Measurements from ENCODE around the gene CDK12. TPM values are rescaled to one million over a fixed set of nuclear protein-coding genes. Genes with fewer than 3 reads are reported as not detected.
"Not testable (repeated sequence)": the region's sequence is repeated elsewhere in the genome, so short reads cannot be mapped to it uniquely, and the experiment has no call there.

Gene CDK12
- total RNA-seq, 1 donor, result 43.9 TPM

DNA sequence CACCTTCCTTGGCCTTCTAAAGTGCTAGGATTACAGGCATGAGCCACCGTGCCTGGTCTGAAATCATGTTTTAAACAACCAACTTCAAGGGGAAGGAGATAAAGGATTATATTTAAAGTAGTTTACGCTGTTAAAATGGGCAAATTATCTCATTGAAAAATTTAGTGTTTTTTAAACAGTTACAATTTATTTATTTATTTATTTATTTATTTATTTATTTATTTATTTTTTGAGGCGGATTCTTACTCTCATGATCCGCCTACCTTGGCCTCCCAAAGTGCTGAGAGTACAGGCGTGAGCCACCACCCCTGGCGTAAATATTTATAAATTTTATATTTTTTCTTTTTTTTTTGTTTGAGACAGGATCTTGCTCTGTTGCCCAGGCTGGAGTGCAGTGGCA lies 22.2 kb downstream of the CDK12 start:
- DNase-seq (ENCODE audit: low read depth), result no peak
- TF ChIP-seq, protein P1, sequence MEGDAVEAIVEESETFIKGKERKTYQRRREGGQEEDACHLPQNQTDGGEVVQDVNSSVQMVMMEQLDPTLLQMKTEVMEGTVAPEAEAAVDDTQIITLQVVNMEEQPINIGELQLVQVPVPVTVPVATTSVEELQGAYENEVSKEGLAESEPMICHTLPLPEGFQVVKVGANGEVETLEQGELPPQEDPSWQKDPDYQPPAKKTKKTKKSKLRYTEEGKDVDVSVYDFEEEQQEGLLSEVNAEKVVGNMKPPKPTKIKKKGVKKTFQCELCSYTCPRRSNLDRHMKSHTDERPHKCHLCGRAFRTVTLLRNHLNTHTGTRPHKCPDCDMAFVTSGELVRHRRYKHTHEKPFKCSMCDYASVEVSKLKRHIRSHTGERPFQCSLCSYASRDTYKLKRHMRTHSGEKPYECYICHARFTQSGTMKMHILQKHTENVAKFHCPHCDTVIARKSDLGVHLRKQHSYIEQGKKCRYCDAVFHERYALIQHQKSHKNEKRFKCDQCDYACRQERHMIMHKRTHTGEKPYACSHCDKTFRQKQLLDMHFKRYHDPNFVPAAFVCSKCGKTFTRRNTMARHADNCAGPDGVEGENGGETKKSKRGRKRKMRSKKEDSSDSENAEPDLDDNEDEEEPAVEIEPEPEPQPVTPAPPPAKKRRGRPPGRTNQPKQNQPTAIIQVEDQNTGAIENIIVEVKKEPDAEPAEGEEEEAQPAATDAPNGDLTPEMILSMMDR (IDR thresholded peaks at IDR 0.05; ENCODE audit: insufficient read depth, low read length), result no peak
- H3K4me3 ChIP-seq (ENCODE audit: low read depth, low read length), result no peak overlapping the region

DNA sequence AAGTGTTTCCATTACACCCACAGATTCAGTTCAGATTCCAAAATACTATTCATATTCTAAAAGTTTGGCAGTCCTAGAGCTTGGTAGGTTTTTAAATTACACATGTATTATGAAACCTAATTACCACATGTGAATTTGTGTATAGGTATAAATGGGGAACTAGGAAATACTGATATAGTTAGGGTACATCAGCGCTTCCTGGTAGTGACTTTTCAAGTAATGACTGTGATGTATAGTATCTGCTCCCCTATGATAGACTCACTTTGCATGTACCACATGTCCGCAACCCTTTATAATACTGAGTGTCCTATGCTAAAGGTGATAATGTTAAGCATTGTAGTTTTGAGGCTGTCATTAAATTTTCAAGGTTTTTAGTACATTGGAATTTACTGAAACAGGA lies 22.9 kb downstream of the CDK12 start:
- TF ChIP-seq, protein P1 (IDR thresholded peaks at IDR 0.05; ENCODE audit: insufficient read depth, low read length), result no peak
- no peak for DNase-seq (ENCODE audit: low read depth)
- no peak overlapping the region for H3K4me3 ChIP-seq (ENCODE audit: low read depth, low read length)

DNA sequence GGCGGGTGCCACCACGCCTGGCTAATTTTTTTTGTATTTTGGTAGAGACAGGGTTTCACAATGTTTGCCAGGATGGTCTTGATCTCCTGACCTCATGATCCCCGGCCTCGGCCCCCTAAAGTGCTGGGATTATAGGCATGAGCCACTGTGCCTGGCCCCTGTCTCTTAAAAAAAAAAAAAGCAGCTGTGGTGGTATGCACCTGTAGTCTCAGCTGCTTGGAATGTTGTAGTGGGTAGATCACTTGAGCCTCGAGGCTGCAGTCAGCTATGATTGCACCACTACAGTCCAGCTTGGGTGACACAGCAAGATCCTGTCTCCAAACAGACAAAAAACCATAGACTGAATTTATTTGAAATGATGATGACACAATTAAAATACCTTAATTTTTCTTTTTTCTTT lies 24.3 kb downstream of the CDK12 start:
- DNase-seq (ENCODE audit: low read depth), result peak; percentile 92
- no peak overlapping the region for H3K4me3 ChIP-seq (ENCODE audit: low read depth, low read length)
- TF ChIP-seq, protein P1 (IDR thresholded peaks at IDR 0.05; ENCODE audit: insufficient read depth, low read length), result no peak

DNA sequence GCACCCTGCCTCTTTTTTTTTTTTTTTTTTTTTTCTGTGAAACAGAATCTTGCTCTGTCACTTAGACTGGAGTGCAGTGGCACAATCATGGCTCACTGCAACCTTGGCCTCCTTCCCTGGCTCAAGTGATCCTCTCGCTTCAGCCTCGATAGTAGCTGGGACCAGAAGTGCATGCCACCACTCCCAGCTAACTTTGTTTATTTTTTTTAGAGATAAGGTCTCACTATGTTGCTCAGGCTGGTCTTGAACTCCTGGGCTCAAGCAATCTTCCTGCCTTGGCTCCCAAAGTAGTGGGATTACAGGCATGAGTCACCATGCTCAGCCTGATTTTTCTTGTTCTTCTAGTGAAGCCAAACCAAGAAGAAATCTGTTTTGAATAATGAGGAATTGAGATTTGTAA lies 25.0 kb downstream of the CDK12 start:
- H3K4me3 ChIP-seq (ENCODE audit: low read depth, low read length), result no peak overlapping the region
- TF ChIP-seq, protein P1 (IDR thresholded peaks at IDR 0.05; ENCODE audit: insufficient read depth, low read length), result no peak
- peak; percentile 93 for DNase-seq (ENCODE audit: low read depth)

DNA sequence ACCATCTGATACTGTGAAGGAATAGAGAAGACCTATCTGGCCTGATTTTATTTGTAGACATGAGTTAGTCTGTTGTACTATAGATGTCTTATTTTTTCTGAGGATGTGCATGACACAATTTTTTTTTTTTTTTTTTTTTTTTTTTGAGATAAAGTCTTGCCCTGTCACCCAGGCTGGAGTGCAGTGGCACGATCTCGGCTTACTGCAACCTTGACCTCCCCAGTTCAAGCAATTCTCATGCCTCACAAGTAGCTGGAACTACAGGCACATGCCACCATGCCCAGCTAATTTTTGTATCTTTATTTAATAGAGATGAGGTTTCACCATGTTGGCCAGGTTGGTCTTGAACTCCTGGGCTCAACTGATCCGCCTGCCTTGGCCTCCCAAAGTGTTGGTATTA lies 26.2 kb downstream of the CDK12 start:
- not testable (repeated sequence) for DNase-seq (ENCODE audit: low read depth); H3K4me3 ChIP-seq (ENCODE audit: low read depth, low read length)

DNA sequence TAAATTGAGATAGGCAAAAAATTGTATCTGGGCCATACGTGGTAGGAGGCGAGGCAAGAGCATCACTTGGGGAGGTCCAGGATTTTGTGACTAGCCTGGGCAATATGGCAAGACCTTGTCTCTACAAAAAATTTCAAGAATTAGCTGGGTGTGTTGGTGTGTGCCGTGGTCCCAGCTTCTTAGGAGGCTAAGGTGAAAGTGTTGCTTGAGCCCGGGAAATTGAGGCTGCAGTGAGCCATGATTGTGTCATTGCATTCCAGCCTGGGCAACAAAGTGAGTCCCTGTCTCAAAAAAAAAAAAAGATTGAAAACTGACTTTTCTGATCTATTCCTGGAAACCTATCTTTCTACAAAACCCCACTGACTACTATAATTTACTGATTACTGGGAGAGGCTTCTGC lies 26.7 kb downstream of the CDK12 start:
- no peak for DNase-seq (ENCODE audit: low read depth)
- TF ChIP-seq, protein P1 (IDR thresholded peaks at IDR 0.05; ENCODE audit: insufficient read depth, low read length), result no peak
- H3K4me3 ChIP-seq (ENCODE audit: low read depth, low read length), result no peak overlapping the region

DNA sequence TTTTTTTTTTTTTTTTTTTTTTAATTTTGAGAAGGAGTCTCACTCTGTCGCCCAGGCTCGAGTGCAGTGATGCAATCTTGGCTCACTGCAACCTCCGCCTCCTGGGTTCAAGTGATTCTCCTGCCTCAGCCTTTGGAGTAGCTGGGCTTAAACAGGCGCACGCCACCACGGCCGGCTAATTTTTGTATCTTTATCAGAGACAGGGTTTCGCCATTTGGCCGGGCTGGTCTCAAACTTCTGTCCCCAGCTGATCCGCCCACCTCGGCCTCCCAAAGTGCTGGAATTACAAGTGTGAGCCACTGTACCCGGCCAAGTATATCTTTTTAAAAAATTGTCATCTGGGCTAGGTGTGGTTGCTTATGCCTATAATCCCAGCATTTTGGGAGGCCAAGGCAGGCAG lies 35.6 kb downstream of the CDK12 start:
- DNase-seq (ENCODE audit: low read depth); H3K4me3 ChIP-seq (ENCODE audit: low read depth, low read length): not testable (repeated sequence)

DNA sequence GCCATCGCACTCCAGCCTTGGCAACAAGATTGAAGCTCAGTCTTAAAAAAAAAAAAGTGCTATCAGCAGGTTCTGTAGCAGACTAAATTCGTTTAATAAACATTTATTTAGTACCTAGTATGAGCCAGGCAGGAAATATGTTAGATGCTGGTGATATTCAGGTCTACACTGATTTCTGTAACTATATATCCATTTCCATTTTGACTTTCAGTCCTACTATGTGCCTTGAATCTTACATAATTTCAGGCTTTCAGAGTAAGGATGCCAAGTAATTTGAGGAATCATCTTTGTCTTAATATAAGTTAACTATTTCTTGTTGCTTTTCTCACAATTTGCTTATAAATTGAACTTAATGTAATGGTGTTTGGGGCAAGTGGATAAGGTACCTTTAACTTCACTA lies 46.2 kb downstream of the CDK12 start:
- DNase-seq (ENCODE audit: low read depth), result no peak
- TF ChIP-seq, protein P1 (IDR thresholded peaks at IDR 0.05; ENCODE audit: insufficient read depth, low read length), result no peak
- no peak overlapping the region for H3K4me3 ChIP-seq (ENCODE audit: low read depth, low read length)
